ENCODE results near the gene AAGAB.

DNA sequence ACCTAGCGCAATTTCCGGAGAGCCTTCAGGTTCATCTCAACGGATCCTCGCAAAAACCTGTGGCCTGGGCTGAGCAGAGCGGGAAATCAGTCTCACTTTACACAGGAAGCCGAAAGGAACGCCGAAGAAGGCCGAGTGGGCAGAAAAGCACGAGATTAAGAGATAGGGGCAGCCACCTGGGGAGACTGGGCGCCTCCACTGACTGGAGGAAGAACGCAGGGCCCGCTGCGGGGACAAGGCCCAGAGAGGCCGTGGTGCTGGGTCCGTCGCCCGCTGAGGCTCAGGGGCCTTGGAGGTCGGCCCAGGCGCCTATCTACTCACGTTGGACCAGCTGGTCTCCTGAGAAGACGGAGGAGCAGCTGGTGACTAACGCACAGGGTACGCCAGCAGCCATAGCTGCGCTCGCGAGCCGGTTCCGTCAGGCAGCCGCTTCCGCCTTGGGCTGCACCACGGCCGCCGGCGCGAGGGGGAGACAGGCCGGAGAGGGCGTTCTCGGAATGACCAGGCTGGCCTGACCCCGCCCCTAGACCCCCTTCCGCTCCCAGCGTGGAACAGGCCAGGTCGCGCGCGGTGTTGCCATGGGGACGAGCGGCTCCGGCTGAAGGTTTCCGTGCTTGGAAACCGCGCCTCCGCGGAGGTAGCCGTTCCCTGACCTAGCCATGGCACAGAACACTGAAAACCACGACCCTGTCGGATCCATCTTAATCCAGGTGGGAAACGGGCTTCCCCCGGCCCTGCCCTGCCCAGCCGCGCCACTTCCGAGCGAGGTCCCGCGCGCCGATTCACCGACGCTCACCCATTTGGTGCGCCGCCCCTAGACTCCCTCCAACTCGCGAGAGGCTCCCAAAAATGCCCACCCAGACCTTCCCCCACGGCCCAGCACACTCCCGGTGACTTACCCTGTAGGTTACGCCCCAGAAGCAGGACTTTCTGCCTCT is at the start of gene AAGAB, which contains the start of gene IQCH:
- TF ChIP-seq, protein P1, sequence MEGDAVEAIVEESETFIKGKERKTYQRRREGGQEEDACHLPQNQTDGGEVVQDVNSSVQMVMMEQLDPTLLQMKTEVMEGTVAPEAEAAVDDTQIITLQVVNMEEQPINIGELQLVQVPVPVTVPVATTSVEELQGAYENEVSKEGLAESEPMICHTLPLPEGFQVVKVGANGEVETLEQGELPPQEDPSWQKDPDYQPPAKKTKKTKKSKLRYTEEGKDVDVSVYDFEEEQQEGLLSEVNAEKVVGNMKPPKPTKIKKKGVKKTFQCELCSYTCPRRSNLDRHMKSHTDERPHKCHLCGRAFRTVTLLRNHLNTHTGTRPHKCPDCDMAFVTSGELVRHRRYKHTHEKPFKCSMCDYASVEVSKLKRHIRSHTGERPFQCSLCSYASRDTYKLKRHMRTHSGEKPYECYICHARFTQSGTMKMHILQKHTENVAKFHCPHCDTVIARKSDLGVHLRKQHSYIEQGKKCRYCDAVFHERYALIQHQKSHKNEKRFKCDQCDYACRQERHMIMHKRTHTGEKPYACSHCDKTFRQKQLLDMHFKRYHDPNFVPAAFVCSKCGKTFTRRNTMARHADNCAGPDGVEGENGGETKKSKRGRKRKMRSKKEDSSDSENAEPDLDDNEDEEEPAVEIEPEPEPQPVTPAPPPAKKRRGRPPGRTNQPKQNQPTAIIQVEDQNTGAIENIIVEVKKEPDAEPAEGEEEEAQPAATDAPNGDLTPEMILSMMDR (IDR thresholded peaks at IDR 0.05): no peak
- TF ChIP-seq POLR2AphosphoS5 (IDR thresholded peaks at IDR 0.05; ENCODE audit: low read depth, low read length) (peak; percentile 93), TCF7L2 (IDR thresholded peaks at IDR 0.05; ENCODE audit: low read depth, low read length) (peak; percentile 68), SIN3A (IDR thresholded peaks at IDR 0.05; ENCODE audit: borderline replicate concordance, insufficient read depth, low read depth, low read length) (peak; percentile 88)
- TF ChIP-seq, protein P2, sequence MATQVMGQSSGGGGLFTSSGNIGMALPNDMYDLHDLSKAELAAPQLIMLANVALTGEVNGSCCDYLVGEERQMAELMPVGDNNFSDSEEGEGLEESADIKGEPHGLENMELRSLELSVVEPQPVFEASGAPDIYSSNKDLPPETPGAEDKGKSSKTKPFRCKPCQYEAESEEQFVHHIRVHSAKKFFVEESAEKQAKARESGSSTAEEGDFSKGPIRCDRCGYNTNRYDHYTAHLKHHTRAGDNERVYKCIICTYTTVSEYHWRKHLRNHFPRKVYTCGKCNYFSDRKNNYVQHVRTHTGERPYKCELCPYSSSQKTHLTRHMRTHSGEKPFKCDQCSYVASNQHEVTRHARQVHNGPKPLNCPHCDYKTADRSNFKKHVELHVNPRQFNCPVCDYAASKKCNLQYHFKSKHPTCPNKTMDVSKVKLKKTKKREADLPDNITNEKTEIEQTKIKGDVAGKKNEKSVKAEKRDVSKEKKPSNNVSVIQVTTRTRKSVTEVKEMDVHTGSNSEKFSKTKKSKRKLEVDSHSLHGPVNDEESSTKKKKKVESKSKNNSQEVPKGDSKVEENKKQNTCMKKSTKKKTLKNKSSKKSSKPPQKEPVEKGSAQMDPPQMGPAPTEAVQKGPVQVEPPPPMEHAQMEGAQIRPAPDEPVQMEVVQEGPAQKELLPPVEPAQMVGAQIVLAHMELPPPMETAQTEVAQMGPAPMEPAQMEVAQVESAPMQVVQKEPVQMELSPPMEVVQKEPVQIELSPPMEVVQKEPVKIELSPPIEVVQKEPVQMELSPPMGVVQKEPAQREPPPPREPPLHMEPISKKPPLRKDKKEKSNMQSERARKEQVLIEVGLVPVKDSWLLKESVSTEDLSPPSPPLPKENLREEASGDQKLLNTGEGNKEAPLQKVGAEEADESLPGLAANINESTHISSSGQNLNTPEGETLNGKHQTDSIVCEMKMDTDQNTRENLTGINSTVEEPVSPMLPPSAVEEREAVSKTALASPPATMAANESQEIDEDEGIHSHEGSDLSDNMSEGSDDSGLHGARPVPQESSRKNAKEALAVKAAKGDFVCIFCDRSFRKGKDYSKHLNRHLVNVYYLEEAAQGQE (IDR thresholded peaks at IDR 0.05; ENCODE audit: insufficient read depth in 1 of 2, low read depth in 2 of 2, low read length in 1 of 2): peak in 1 of 2 experiments; percentile 74; a peak in 1 of 4 replicates

All from Panc1 (cell line).